Measurements from ENCODE around the gene FUT7. TPM values are rescaled to one million over a fixed set of nuclear protein-coding genes. Genes with fewer than 3 reads are reported as not detected.
A peak's percentile ranks its signal among the peaks of the same experiment; 100 is the strongest.

Gene FUT7
- total RNA-seq, 4 donors from 2014 or later = not detected

DNA sequence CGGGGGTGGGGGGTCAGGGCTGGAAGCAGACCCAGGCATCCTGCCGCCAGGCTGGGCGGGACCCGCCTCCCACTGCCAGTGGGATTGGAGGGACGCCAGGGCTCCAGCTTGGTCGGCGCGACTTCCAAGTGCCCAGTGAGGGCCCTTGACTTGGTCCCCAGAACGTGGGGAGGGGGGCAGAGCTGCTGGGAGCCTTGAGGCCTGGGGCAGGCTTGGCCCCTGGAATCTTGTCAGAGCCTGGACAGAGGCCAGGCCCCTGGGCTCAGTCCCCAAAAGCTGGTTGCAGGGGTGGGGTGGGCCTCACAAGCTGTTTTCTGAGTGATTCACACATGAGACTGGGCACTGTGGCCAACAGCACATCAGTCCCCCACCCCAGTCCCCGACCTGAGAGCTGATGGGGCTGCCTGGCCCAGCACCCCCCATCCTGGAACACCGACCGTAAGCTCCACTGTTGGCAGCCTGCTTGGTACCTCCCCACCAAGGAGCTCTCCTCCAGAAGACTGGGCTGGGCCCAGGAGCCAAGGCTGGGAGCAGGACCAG is 36.0 kb downstream of the FUT7 start:
- H3K27ac ChIP-seq = no peak overlapping the region
- no peak for DNase-seq
- no peak for TF ChIP-seq POLR2A (IDR thresholded peaks at IDR 0.05)
- TF ChIP-seq, protein P1, sequence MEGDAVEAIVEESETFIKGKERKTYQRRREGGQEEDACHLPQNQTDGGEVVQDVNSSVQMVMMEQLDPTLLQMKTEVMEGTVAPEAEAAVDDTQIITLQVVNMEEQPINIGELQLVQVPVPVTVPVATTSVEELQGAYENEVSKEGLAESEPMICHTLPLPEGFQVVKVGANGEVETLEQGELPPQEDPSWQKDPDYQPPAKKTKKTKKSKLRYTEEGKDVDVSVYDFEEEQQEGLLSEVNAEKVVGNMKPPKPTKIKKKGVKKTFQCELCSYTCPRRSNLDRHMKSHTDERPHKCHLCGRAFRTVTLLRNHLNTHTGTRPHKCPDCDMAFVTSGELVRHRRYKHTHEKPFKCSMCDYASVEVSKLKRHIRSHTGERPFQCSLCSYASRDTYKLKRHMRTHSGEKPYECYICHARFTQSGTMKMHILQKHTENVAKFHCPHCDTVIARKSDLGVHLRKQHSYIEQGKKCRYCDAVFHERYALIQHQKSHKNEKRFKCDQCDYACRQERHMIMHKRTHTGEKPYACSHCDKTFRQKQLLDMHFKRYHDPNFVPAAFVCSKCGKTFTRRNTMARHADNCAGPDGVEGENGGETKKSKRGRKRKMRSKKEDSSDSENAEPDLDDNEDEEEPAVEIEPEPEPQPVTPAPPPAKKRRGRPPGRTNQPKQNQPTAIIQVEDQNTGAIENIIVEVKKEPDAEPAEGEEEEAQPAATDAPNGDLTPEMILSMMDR (IDR thresholded peaks at IDR 0.05) = no peak
- H3K9me3 ChIP-seq = no peaks in the 10 kb centered on the region
- H3K27me3 ChIP-seq = no peaks in the 10 kb centered on the region
- no peak overlapping the region for H3K4me3 ChIP-seq
- intact Hi-C loops (cut with DNase I; ENCODE audit: low total_unique reads) = no loop called here
- no peaks in the 10 kb centered on the region for H3K36me3 ChIP-seq
- peaks cover 0 to 19% of the 10 kb centered on the region in 2 donors for H3K4me1 ChIP-seq

DNA sequence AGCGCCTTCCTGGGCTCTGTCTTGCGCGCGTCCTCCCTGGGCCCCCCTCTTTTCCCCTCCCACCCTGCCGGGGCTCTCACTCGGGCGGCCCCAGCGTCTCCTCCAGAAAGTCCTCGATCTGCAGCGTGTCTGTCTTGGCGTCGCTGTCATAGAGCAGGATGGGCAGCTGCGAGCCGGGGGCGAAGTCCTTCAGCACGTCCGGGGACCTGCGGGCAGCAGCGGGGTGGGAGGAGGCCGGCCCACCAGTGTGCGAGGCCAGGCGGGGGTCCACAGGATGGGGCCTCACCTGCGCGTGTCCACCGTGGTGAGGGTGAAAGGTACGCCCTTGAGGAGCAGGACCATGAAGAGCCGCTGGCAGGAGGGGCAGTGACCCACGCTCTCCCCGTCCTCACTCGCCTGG is 36.5 kb downstream of the FUT7 start:
- intact Hi-C loops (cut with DNase I; ENCODE audit: low total_unique reads) = no loop called here

DNA sequence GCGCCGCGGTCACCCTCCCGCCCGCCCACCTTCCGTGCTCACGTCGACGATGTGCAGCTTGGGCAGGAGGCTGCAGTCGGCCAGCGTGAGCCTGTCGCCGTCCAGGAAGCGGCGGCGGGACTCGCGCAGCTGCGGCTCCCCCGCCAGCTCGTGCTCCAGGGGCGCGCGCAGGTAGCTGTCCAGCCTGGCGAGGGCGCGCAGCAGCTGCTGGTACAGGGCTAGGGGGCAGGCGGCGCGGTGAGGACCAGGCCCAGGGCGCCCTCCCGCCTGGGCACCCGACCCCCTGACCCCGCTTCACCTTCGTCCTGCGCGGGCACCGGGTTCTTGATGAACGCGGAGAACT is 37.0 kb downstream of the FUT7 start:
- no peak for DNase-seq
- Histone ChIP-seq H3K36me3 (no peaks in the 10 kb centered on the region), H3K27me3 (no peaks in the 10 kb centered on the region), H3K27ac (no peak overlapping the region), H3K4me3 (no peak overlapping the region), H3K9me3 (no peaks in the 10 kb centered on the region), H3K4me1 (peaks cover 0 to 19% of the 10 kb centered on the region in 2 donors)
- intact Hi-C loops (cut with DNase I; ENCODE audit: low total_unique reads) = no loop called here
- TF ChIP-seq, protein P1 (IDR thresholded peaks at IDR 0.05) = no peak
- TF ChIP-seq POLR2A (IDR thresholded peaks at IDR 0.05) = no peak

More for the DNA sequence above, 36.5 kb downstream of the FUT7 start:
- TF ChIP-seq, protein P1 (IDR thresholded peaks at IDR 0.05) = no peak
- no peak for TF ChIP-seq POLR2A (IDR thresholded peaks at IDR 0.05)
- no peak overlapping the region for H3K4me3 ChIP-seq
- no peaks in the 10 kb centered on the region for H3K36me3 ChIP-seq
- peaks cover 0 to 19% of the 10 kb centered on the region in 2 donors for H3K4me1 ChIP-seq
- H3K9me3 ChIP-seq = no peaks in the 10 kb centered on the region
- H3K27ac ChIP-seq = no peak overlapping the region
- H3K27me3 ChIP-seq = no peaks in the 10 kb centered on the region
- no peak for DNase-seq

DNA sequence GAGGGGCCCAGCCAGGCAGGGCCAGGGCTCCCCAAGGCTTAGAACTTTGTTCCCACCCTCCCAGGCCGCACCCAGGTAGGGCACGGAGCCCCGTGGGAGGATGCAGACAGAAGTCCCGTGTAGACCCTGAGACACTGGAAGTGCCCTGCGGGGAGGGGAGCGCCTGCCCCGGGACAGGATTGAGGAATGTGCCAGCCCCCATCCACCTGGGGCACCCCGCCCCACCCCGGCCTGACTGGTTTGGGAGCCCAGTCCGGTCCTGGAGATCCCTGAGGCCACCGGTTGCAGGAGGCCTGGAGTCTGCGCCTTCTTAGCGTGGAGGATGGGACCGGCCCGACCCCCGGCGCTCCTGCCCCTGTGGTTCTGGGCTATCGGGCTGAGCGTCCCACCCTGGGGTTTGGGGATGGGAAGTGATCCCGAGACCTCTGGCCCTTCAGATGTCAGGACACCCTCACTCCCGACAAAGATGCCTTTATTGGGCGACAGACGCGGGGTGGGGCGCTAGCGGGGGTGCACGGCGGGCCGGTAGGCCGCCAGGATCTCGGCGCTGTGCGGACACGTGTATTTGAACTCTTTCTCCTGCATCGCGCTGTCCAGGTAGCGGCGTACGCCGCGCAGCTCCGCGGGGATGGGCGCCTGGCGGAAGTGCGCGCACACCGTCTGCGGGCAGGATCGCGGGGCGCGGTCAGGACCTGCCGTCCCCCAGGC is 37.6 kb downstream of the FUT7 start:
- H3K4me3 ChIP-seq = no peak overlapping the region
- no peaks in the 10 kb centered on the region for H3K27me3 ChIP-seq
- TF ChIP-seq, protein P1 (IDR thresholded peaks at IDR 0.05) = no peak
- TF ChIP-seq POLR2A (IDR thresholded peaks at IDR 0.05) = no peak

DNA sequence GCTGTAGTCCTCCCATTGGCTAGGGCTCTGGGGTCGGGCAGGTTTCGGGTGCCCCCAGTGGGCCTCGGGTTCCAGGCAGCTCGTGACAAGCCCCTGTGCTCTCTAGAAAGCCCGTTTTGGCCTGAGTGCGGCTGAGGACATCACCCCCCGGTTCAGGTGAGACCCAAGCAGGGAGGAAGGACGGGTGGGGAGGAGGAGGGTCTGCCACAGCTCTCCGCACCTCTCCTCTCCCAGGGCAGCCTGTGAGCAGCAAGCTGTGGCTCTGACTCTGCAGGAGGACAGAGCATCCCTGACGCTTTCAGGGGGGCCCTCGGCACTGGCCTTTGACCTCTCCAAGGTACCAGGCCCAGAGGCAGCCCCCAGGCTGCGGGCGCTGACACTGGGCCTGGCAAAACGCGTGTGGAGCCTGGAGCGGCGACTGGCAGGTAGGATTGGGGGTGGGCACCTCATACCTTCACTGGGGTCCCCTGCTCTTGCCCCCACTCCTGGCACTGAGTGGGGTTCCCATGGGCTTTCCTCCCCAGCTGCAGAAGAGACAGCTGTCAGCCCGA is 39.0 kb downstream of the FUT7 start:
- Histone ChIP-seq H3K36me3 (no peaks in the 10 kb centered on the region), H3K4me3 (peak overlapping the region; percentile 46 to 88), H3K27ac (peak overlapping the region; percentile 36 to 59), H3K27me3 (no peaks in the 10 kb centered on the region), H3K9me3 (no peaks in the 10 kb centered on the region), H3K4me1 (peaks cover 0 to 19% of the 10 kb centered on the region in 2 donors)
- no peak for DNase-seq
- intact Hi-C loops (cut with DNase I; ENCODE audit: low total_unique reads) = no loop called here
- TF ChIP-seq, protein P1 (IDR thresholded peaks at IDR 0.05) = no peak
- no peak for TF ChIP-seq POLR2A (IDR thresholded peaks at IDR 0.05)

More for the DNA sequence above, 37.6 kb downstream of the FUT7 start:
- no peak for DNase-seq
- Histone ChIP-seq H3K36me3 (no peaks in the 10 kb centered on the region), H3K27ac (no peak overlapping the region), H3K4me1 (peaks cover 0 to 19% of the 10 kb centered on the region in 2 donors), H3K9me3 (no peaks in the 10 kb centered on the region)
- intact Hi-C loops (cut with DNase I; ENCODE audit: low total_unique reads) = no loop called here
